DOHH2 (cell line): ENCODE results near the gene AHRR.

Source experiments
- CTCF ChIP-seq: fragments of 200-600 bp; sonication (generic); IDR thresholded peaks from one replicate; pipeline ENCODE4 v1.5.1; 2014; ENCODE audit warnings: antibody characterized with exemption, mild to moderate bottlenecking, low read depth, low read length; ENCODE audit not compliant: poor library complexity, severe bottlenecking
- EZH2phosphoT487 ChIP-seq: fragments of 200-600 bp; sonication (generic); IDR thresholded peaks from 2 replicates; pipeline ENCODE4 v1.6.1; 2017; ENCODE audit warnings: borderline replicate concordance, mild to moderate bottlenecking, antibody characterized with exemption, low read length, moderate library complexity, mixed read lengths

DNA sequence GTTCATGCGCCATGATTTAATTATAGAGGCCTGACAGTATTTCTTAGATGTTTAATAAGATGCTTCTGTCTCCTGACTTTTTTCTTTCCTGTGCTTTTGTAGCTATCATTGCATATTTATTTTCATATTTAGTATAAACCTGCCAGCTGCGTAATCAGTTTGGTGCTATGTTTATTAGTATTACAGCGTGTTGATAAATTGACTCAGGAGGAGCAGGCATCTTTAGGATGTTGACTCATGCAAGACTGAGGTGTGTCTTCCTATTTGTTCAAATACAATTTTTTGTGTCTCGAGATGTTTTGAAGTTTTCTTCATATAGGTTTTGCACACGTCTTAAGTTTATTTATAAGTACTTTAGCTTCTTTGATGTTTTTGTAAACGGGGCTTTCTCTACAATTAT lies 85.5 kb downstream of the AHRR start:
- TF ChIP-seq CTCF (no peak), EZH2phosphoT487 (no peak)
